Liver (tissue), 9 donors: Measurements from ENCODE around the gene SLC25A25. TPM values are rescaled to one million over a fixed set of nuclear protein-coding genes. Genes with fewer than 3 reads are reported as not detected.
A peak's percentile ranks its signal among the peaks of the same experiment; 100 is the strongest.
"Not testable (repeated sequence)": the region's sequence is repeated elsewhere in the genome, so short reads cannot be mapped to it uniquely, and the experiment has no call there.

Experiments used
- DNase-seq: peaks from one replicate; pipeline ENCODE4 v3.0.0-alpha.2; 2017; ENCODE audit warnings: low spot score
- H3K27ac ChIP-seq, 2 donors: one replicate each; pipeline ENCODE4 v1.7.0; 2013; ENCODE audit warnings: inconsistent platforms in 2 of 2, low read length in 2 of 2, control low read depth in 1 of 2, low read depth in 1 of 2, mild to moderate bottlenecking in 1 of 2
- H3K27me3 ChIP-seq, 4 donors: one replicate each; pipeline versions ENCODE4 v1.6.1 to v1.7.0; 2013; ENCODE audit warnings: low read length in 3 of 4, inconsistent platforms in 1 of 4, mild to moderate bottlenecking in 1 of 4, moderate library complexity in 1 of 4; ENCODE audit not compliant: control insufficient read depth in 4 of 4, insufficient read depth in 4 of 4
- H3K36me3 ChIP-seq, 4 donors: one replicate each; pipeline versions ENCODE4 v1.6.1 to v1.7.0; 2013; ENCODE audit warnings: low read length in 3 of 4, mild to moderate bottlenecking in 3 of 4, low read depth in 1 of 4, moderate library complexity in 1 of 4; ENCODE audit not compliant: control insufficient read depth in 4 of 4, insufficient read depth in 3 of 4
- H3K4me1 ChIP-seq, 4 donors: one replicate each; pipeline versions ENCODE4 v1.6.1 to v1.7.0; 2013; ENCODE audit warnings: low read length in 3 of 4, mild to moderate bottlenecking in 3 of 4, moderate library complexity in 1 of 4; ENCODE audit not compliant: control insufficient read depth in 4 of 4, insufficient read depth in 4 of 4
- H3K4me3 ChIP-seq, 3 donors: one replicate each; pipeline versions ENCODE4 v1.6.1 to v1.7.0; 2013; ENCODE audit warnings: low read length in 3 of 3, control low read depth in 1 of 3, low read depth in 1 of 3, mild to moderate bottlenecking in 1 of 3
- H3K9ac ChIP-seq, 2 donors: one replicate each; pipeline ENCODE4 v1.7.0; 2013; ENCODE audit warnings: low read length in 2 of 2, mild to moderate bottlenecking in 2 of 2, moderate library complexity in 2 of 2, control low read depth in 1 of 2, low read depth in 1 of 2
- H3K9me3 ChIP-seq, 4 donors: one replicate each; pipeline versions ENCODE4 v1.6.1 to v1.7.0; 2013; ENCODE audit warnings: low read length in 3 of 4; ENCODE audit not compliant: control insufficient read depth in 4 of 4
- ATF3 ChIP-seq: IDR thresholded peaks from 2 replicates; pipeline ENCODE4 v1.6.1; 2016; ENCODE audit warnings: antibody characterized with exemption
- CTCF ChIP-seq: fragments of 150-350 bp; IDR thresholded peaks from 2 replicates; pipeline ENCODE4 v1.5.1; 2017; ENCODE audit warnings: improper control_type of control experiment, low read depth, low read length; ENCODE audit not compliant: missing input control
- EGR1 ChIP-seq, 2 donors: IDR thresholded peaks; 2 replicates each; pipeline ENCODE4 v1.6.1; 2016 to 2018; ENCODE audit warnings: antibody characterized with exemption in 2 of 2, low read depth in 2 of 2
- FOXA2 ChIP-seq: IDR thresholded peaks from 2 replicates; pipeline ENCODE4 v1.6.1; 2016; ENCODE audit warnings: antibody characterized with exemption
- GABPA ChIP-seq, 2 donors: IDR thresholded peaks in 1 of 2; conservative IDR thresholded peaks in 1 of 2; 2 replicates each; pipeline ENCODE4 v1.6.1; 2016; ENCODE audit warnings: antibody characterized with exemption in 2 of 2, mild to moderate bottlenecking in 1 of 2, moderate library complexity in 1 of 2
- HNF4A ChIP-seq, 2 donors: conservative IDR thresholded peaks; 2 replicates each; pipeline ENCODE4 v1.6.1; 2016; ENCODE audit warnings: antibody characterized with exemption in 2 of 2, mild to moderate bottlenecking in 2 of 2
- HNF4G ChIP-seq: IDR thresholded peaks from 2 replicates; pipeline ENCODE4 v1.6.1; 2016; ENCODE audit warnings: antibody characterized with exemption
- JUND ChIP-seq, 2 donors: IDR thresholded peaks; 2 replicates each; pipeline ENCODE4 v1.6.1; 2016; ENCODE audit warnings: antibody characterized with exemption in 2 of 2
- MAX ChIP-seq: IDR thresholded peaks from 2 replicates; pipeline ENCODE4 v1.6.1; 2016; ENCODE audit warnings: antibody characterized with exemption
- NR2F2 ChIP-seq: IDR thresholded peaks from 2 replicates; pipeline ENCODE4 v1.6.1; 2016; ENCODE audit warnings: antibody characterized with exemption
- REST ChIP-seq: IDR thresholded peaks from 2 replicates; pipeline ENCODE4 v1.6.1; 2016; ENCODE audit warnings: antibody characterized with exemption, mild to moderate bottlenecking
- RXRA ChIP-seq, 2 donors: IDR thresholded peaks; 2 replicates each; pipeline ENCODE4 v1.6.1; 2017 to 2018; ENCODE audit warnings: antibody characterized with exemption in 2 of 2, mild to moderate bottlenecking in 1 of 2
- SP1 ChIP-seq: IDR thresholded peaks from 2 replicates; pipeline ENCODE4 v1.6.1; 2018; ENCODE audit warnings: antibody characterized with exemption, mild to moderate bottlenecking
- TAF1 ChIP-seq: conservative IDR thresholded peaks from 2 replicates; pipeline ENCODE4 v1.6.1; 2016; ENCODE audit warnings: antibody characterized with exemption, mild to moderate bottlenecking
- ZBTB33 ChIP-seq: IDR thresholded peaks from 2 replicates; pipeline ENCODE4 v1.6.1; 2016; ENCODE audit warnings: antibody characterized with exemption
- WGBS: extraction: QIAGEN DNeasy Blood & Tissue Kit; methylation state at CpG from one replicate; pipeline ENCODE4 v1.1.7; 2013; 5-methylcytosine and 5-hydroxymethylcytosine counted together
- polyA plus RNA-seq, 2 donors: library from polyadenylated mRNA; stranded (reverse) in 1 of 2; unstranded in 1 of 2; fragments of 200-250 nt in 1 of 2; fragments of >200 nt in 1 of 2; fragmentation: Nextera tagmentation in 1 of 2; extraction: Ambion mirVana in 1 of 2; gene quantifications; one replicate each; pipeline versions ENCODE4 v1.2.1 to v1.2.3, GENCODE V29; 2013 to 2015
- total RNA-seq, 2 donors: library from RNA; depleted of rRNA; stranded (reverse); fragments of >200 nt; gene quantifications; one replicate each; pipeline ENCODE4 v1.2.3, GENCODE V29; 2014
- donor health status: healthy.
- donor health status: healthy.
- donor health status: healthy.
- donor health status: healthy.
- donor health status: healthy.

SLC25A25 gene
- total and polyA plus RNA-seq, 4 donors: 21.7 to 74.6 (median 39.3) TPM

GRCh38 chr9:128132139-128132538 is 64.1 kb downstream of the SLC25A25 start:
- H3K9me3 ChIP-seq, H3K36me3 ChIP-seq, H3K27me3 ChIP-seq, H3K9ac ChIP-seq, H3K4me3 ChIP-seq, DNase-seq, H3K27ac ChIP-seq: not testable (repeated sequence)
- peak; percentile 25 for TF ChIP-seq SP1
- peaks cover 7 to 10% (median 8%) of the 10 kb centered on the region in 4 donors for H3K4me1 ChIP-seq
- 44% methylated on average over 8 of the region's 8 CpGs for WGBS

GRCh38 chr9:128135561-128135960 is 67.5 kb downstream of the SLC25A25 start:
- not testable (repeated sequence) for H3K9ac ChIP-seq, H3K27ac ChIP-seq, H3K36me3 ChIP-seq, H3K9me3 ChIP-seq, H3K4me3 ChIP-seq, DNase-seq, H3K27me3 ChIP-seq, H3K4me1 ChIP-seq
- 86% methylated on average over 8 of the region's 8 CpGs for WGBS

GRCh38 chr9:128136816-128137793 is 69.1 kb downstream of the SLC25A25 start:
- Histone ChIP-seq H3K9ac (no peak overlapping the region), H3K36me3 (no peaks in the 10 kb centered on the region), H3K4me3 (no peak overlapping the region), H3K9me3 (no peaks in the 10 kb centered on the region), H3K27me3 (no peaks in the 10 kb centered on the region), H3K27ac (no peak overlapping the region), H3K4me1 (no peaks in the 10 kb centered on the region)
- no peak for TF ChIP-seq FOXA2
- TF ChIP-seq SP1: no peak
- TF ChIP-seq JUND (IDR thresholded peaks at IDR 0.05): no peak
- TF ChIP-seq ZBTB33: no peak
- TF ChIP-seq HNF4A (conservative IDR thresholded peaks at IDR 0.05): no peak
- TF ChIP-seq ATF3: no peak
- DNase-seq: no peak
- 93% methylated on average over 18 of the region's 18 CpGs for WGBS

GRCh38 chr9:128138001-128138400 is 70.0 kb downstream of the SLC25A25 start:
- WGBS: 80% methylated on average over 3 of the region's 3 CpGs
- Histone ChIP-seq H3K9ac (no peak overlapping the region), H3K9me3 (no peaks in the 10 kb centered on the region), H3K36me3 (no peaks in the 10 kb centered on the region), H3K27me3 (no peaks in the 10 kb centered on the region), H3K27ac (no peak overlapping the region), H3K4me3 (no peak overlapping the region), H3K4me1 (no peaks in the 10 kb centered on the region)
- no peak for DNase-seq
- TF ChIP-seq HNF4A (conservative IDR thresholded peaks at IDR 0.05) (no peak), EGR1 (IDR thresholded peaks at IDR 0.05; ENCODE audit: low read depth in 2 of 2) (no peak), GABPA (IDR thresholded peaks at IDR 0.05 in 1 of 2, conservative IDR thresholded peaks at IDR 0.05 in 1 of 2) (no peak), HNF4G (no peak), FOXA2 (no peak), CTCF (no peak), RXRA (IDR thresholded peaks at IDR 0.05) (no peak), NR2F2 (no peak), TAF1 (no peak), MAX (no peak), REST (no peak), JUND (IDR thresholded peaks at IDR 0.05) (no peak)
